Urinary bladder (tissue), 2 donors: Measurements from ENCODE around the gene ZFP36L1. TPM values are rescaled to one million over a fixed set of nuclear protein-coding genes. Genes with fewer than 3 reads are reported as not detected.

Experiments used
- polyA plus RNA-seq: library from polyadenylated mRNA; stranded (reverse); fragments of 200-250 nt; gene quantifications from one replicate; pipeline ENCODE4 v1.2.3, GENCODE V29; 2013
- total RNA-seq: library from RNA; depleted of rRNA; stranded (reverse); fragments of >200 nt; gene quantifications from one replicate; pipeline ENCODE4 v1.2.3, GENCODE V29; 2014
- donor health status: healthy.

Gene ZFP36L1
- total and polyA plus RNA-seq, 2 donors: 82.2 to 653 TPM

Other genes with a start within 250 kb of the ZFP36L1 start
- 150 TPM for gene ACTN1, start 186.2 kb upstream of the ZFP36L1 start, total RNA-seq
- gene ACTN1, start 186.2 kb upstream of the ZFP36L1 start, polyA plus RNA-seq: 723 TPM